ENCODE data around the gene RALGAPA1. TPM values are rescaled to one million over a fixed set of nuclear protein-coding genes. Genes with fewer than 3 reads are reported as not detected.
"Not testable (repeated sequence)": the region's sequence is repeated elsewhere in the genome, so short reads cannot be mapped to it uniquely, and the experiment has no call there.

Gene RALGAPA1
- total RNA-seq, 1 experiment from 2014 or later: 138 TPM

- peak within 1 kb of the TSS; percentile 87 for H3K27ac ChIP-seq (ENCODE audit: low read length)
- peaks cover 50% of the 10 kb centered on the region for H3K79me2 ChIP-seq (ENCODE audit: low read length)
- peak within 1 kb of the TSS; percentile 97 for H3K9ac ChIP-seq (ENCODE audit: low read length)
- no peaks in the 10 kb centered on the region for H3K9me3 ChIP-seq (ENCODE audit: low read length)
- peak within 1 kb of the TSS; percentile 86 for H3K4me3 ChIP-seq (ENCODE audit: low read length)
- H2AFZ ChIP-seq (ENCODE audit: low read length): peak within 1 kb of the TSS; percentile 71
- no peaks in the 10 kb centered on the region for H3K9me2 ChIP-seq (replicated peaks; ENCODE audit: insufficient read depth, low read length)
- peaks cover 36% of the 10 kb centered on the region for H3K4me1 ChIP-seq (ENCODE audit: low read length)
- peak within 1 kb of the TSS; percentile 87 for H3K4me2 ChIP-seq (ENCODE audit: low read depth, low read length, poor library complexity, severe bottlenecking)
- H3K27me3 ChIP-seq (ENCODE audit: low read length): no peaks in the 10 kb centered on the region
- peaks cover 11% of the 10 kb centered on the region; the same call in 1 of the 2 replicates for H3K36me3 ChIP-seq (ENCODE audit: insufficient read depth, low read length)
- DNase-seq: peak; percentile 100
- H4K20me1 ChIP-seq (ENCODE audit: insufficient read depth, low read depth, low read length): no peaks in the 10 kb centered on the region; the same call in 1 of the 2 replicates
These were observed 17.3 kb upstream of the RALGAPA1 start, which contains the start of gene BRMS1L for GRCh38 chr14:35826218-35826951. BRMS1L (plus strand) TSS chr14:35826338; CDS start chr14:35826517, 179 bp downstream.

- no peak for DNase-seq
- H4K20me1 ChIP-seq (ENCODE audit: insufficient read depth, low read depth, low read length): no peaks in the 10 kb centered on the region; the same call in 1 of the 2 replicates
- H3K4me1 ChIP-seq (ENCODE audit: low read length): peaks cover 36% of the 10 kb centered on the region
- H2AFZ ChIP-seq (ENCODE audit: low read length): peak overlapping the region; percentile 40
- peak overlapping the region; percentile 30; the same call in 1 of the 2 replicates for H3K27ac ChIP-seq (ENCODE audit: low read length)
- no peaks in the 10 kb centered on the region for H3K9me2 ChIP-seq (replicated peaks; ENCODE audit: insufficient read depth, low read length)
- H3K9me3 ChIP-seq (ENCODE audit: low read length): no peaks in the 10 kb centered on the region
- H3K36me3 ChIP-seq (ENCODE audit: insufficient read depth, low read length): peaks cover 7% of the 10 kb centered on the region; the same call in 1 of the 2 replicates
- peak overlapping the region; percentile 86 for H3K4me3 ChIP-seq (ENCODE audit: low read length)
- H3K9ac ChIP-seq (ENCODE audit: low read length): peak overlapping the region; percentile 61
- H3K27me3 ChIP-seq (ENCODE audit: low read length): no peaks in the 10 kb centered on the region
- H3K79me2 ChIP-seq (ENCODE audit: low read length): peaks cover 45% of the 10 kb centered on the region
- H3K4me2 ChIP-seq (ENCODE audit: low read depth, low read length, poor library complexity, severe bottlenecking): peak overlapping the region; percentile 87
These were observed 16.8 kb upstream of the RALGAPA1 start for GRCh38 chr14:35825968-35826217.

- H3K9ac ChIP-seq (ENCODE audit: low read length); H3K27me3 ChIP-seq (ENCODE audit: low read length); H3K9me2 ChIP-seq (replicated peaks; ENCODE audit: insufficient read depth, low read length); H2AFZ ChIP-seq (ENCODE audit: low read length); H4K20me1 ChIP-seq (ENCODE audit: insufficient read depth, low read depth, low read length); H3K27ac ChIP-seq (ENCODE audit: low read length); H3K36me3 ChIP-seq (ENCODE audit: insufficient read depth, low read length); DNase-seq; H3K4me2 ChIP-seq (ENCODE audit: low read depth, low read length, poor library complexity, severe bottlenecking); H3K9me3 ChIP-seq (ENCODE audit: low read length): not testable (repeated sequence)
- peaks cover 36% of the 10 kb centered on the region for H3K4me1 ChIP-seq (ENCODE audit: low read length)
- peak overlapping the region; percentile 86; the same call in 1 of the 2 replicates for H3K4me3 ChIP-seq (ENCODE audit: low read length)
- peaks cover 33% of the 10 kb centered on the region for H3K79me2 ChIP-seq (ENCODE audit: low read length)
These were observed 15.5 kb upstream of the RALGAPA1 start for GRCh38 chr14:35824446-35825165.

- H2AFZ ChIP-seq (ENCODE audit: low read length): peak overlapping the region; percentile 76
- H3K9me3 ChIP-seq (ENCODE audit: low read length): no peaks in the 10 kb centered on the region
- H3K79me2 ChIP-seq (ENCODE audit: low read length): peaks cover 12% of the 10 kb centered on the region
- H3K4me2 ChIP-seq (ENCODE audit: low read depth, low read length, poor library complexity, severe bottlenecking): peak overlapping the region; percentile 24
- no peaks in the 10 kb centered on the region for H3K27me3 ChIP-seq (ENCODE audit: low read length)
- no peak overlapping the region for H3K27ac ChIP-seq (ENCODE audit: low read length)
- DNase-seq: no peak
- no peaks in the 10 kb centered on the region for H3K9me2 ChIP-seq (replicated peaks; ENCODE audit: insufficient read depth, low read length)
- H3K9ac ChIP-seq (ENCODE audit: low read length): 0 out of 2 replicates have a peak overlapping the region, but pooled peaks have one; percentile 25
- peaks cover 21% of the 10 kb centered on the region for H3K4me1 ChIP-seq (ENCODE audit: low read length)
- no peak overlapping the region for H3K4me3 ChIP-seq (ENCODE audit: low read length)
- H4K20me1 ChIP-seq (ENCODE audit: insufficient read depth, low read depth, low read length): no peaks in the 10 kb centered on the region; the same call in 1 of the 2 replicates
- H3K36me3 ChIP-seq (ENCODE audit: insufficient read depth, low read length): no peaks in the 10 kb centered on the region
These were observed 13.4 kb upstream of the RALGAPA1 start for GRCh38 chr14:35822501-35822900.

GRCh38 chr14:35821564-35822411, 12.7 kb upstream of the RALGAPA1 start:
- H3K4me3 ChIP-seq (ENCODE audit: low read length): no peak overlapping the region
- H3K4me1 ChIP-seq (ENCODE audit: low read length): peaks cover 17% of the 10 kb centered on the region
- H2AFZ ChIP-seq (ENCODE audit: low read length): peak overlapping the region; percentile 76
- no peaks in the 10 kb centered on the region for H3K27me3 ChIP-seq (ENCODE audit: low read length)
- peaks cover 5% of the 10 kb centered on the region for H3K79me2 ChIP-seq (ENCODE audit: low read length)
- H3K9me3 ChIP-seq (ENCODE audit: low read length): no peaks in the 10 kb centered on the region
- DNase-seq: peak; percentile 82
- peak overlapping the region; percentile 24 for H3K4me2 ChIP-seq (ENCODE audit: low read depth, low read length, poor library complexity, severe bottlenecking)
- H3K27ac ChIP-seq (ENCODE audit: low read length): no peak overlapping the region
- no peaks in the 10 kb centered on the region for H3K36me3 ChIP-seq (ENCODE audit: insufficient read depth, low read length)
- no peaks in the 10 kb centered on the region for H4K20me1 ChIP-seq (ENCODE audit: insufficient read depth, low read depth, low read length)
- H3K9ac ChIP-seq (ENCODE audit: low read length): peak overlapping the region; percentile 25; the same call in 1 of the 2 replicates
- no peaks in the 10 kb centered on the region for H3K9me2 ChIP-seq (replicated peaks; ENCODE audit: insufficient read depth, low read length)

GRCh38 chr14:35819591-35820540, 10.8 kb upstream of the RALGAPA1 start:
- H3K9ac ChIP-seq (ENCODE audit: low read length): no peak overlapping the region
- H3K9me3 ChIP-seq (ENCODE audit: low read length): no peaks in the 10 kb centered on the region
- H3K27ac ChIP-seq (ENCODE audit: low read length): no peak overlapping the region
- no peak overlapping the region for H3K4me2 ChIP-seq (ENCODE audit: low read depth, low read length, poor library complexity, severe bottlenecking)
- H4K20me1 ChIP-seq (ENCODE audit: insufficient read depth, low read depth, low read length): no peaks in the 10 kb centered on the region
- no peaks in the 10 kb centered on the region for H3K27me3 ChIP-seq (ENCODE audit: low read length)
- H2AFZ ChIP-seq (ENCODE audit: low read length): no peak overlapping the region
- DNase-seq: no peak
- no peaks in the 10 kb centered on the region for H3K9me2 ChIP-seq (replicated peaks; ENCODE audit: insufficient read depth, low read length)
- H3K4me1 ChIP-seq (ENCODE audit: low read length): peaks cover 12% of the 10 kb centered on the region
- no peaks in the 10 kb centered on the region for H3K79me2 ChIP-seq (ENCODE audit: low read length)
- no peaks in the 10 kb centered on the region for H3K36me3 ChIP-seq (ENCODE audit: insufficient read depth, low read length)
- no peak overlapping the region for H3K4me3 ChIP-seq (ENCODE audit: low read length)

- peaks cover 12% of the 10 kb centered on the region for H3K4me1 ChIP-seq (ENCODE audit: low read length)
- H3K27ac ChIP-seq (ENCODE audit: low read length): no peak overlapping the region
- H3K36me3 ChIP-seq (ENCODE audit: insufficient read depth, low read length): no peaks in the 10 kb centered on the region
- no peaks in the 10 kb centered on the region for H3K9me2 ChIP-seq (replicated peaks; ENCODE audit: insufficient read depth, low read length)
- H3K4me2 ChIP-seq (ENCODE audit: low read depth, low read length, poor library complexity, severe bottlenecking): no peak overlapping the region
- H3K9me3 ChIP-seq (ENCODE audit: low read length): no peaks in the 10 kb centered on the region
- no peak overlapping the region for H2AFZ ChIP-seq (ENCODE audit: low read length)
- H3K79me2 ChIP-seq (ENCODE audit: low read length): no peaks in the 10 kb centered on the region
- peak; percentile 86 for DNase-seq
- no peak overlapping the region for H3K4me3 ChIP-seq (ENCODE audit: low read length)
- H3K27me3 ChIP-seq (ENCODE audit: low read length): no peaks in the 10 kb centered on the region
- no peak overlapping the region for H3K9ac ChIP-seq (ENCODE audit: low read length)
- H4K20me1 ChIP-seq (ENCODE audit: insufficient read depth, low read depth, low read length): no peaks in the 10 kb centered on the region
These were observed 9.4 kb upstream of the RALGAPA1 start for GRCh38 chr14:35818346-35819115.
